Tibial nerve (tissue), 3 donors: ENCODE results near the gene KAT6B.

Experiments
- CTCF ChIP-seq, 5 experiments: fragments of 200-600 bp in 3 of 5; fragments of 450-650 bp in 2 of 5; sonication (generic) in 3 of 5; IDR thresholded peaks; one replicate each; pipeline ENCODE4 v1.5.1; 2016 to 2019; ENCODE audit warnings: antibody characterized with exemption in 5 of 5, mild to moderate bottlenecking in 3 of 5, moderate library complexity in 2 of 5
- POLR2A ChIP-seq, 2 donors: fragments of 450-650 bp; IDR thresholded peaks; one replicate each; pipeline ENCODE4 v1.6.1; 2017; ENCODE audit warnings: antibody characterized with exemption in 2 of 2, mild to moderate bottlenecking in 2 of 2, moderate library complexity in 2 of 2

GRCh38 chr10:75010373-75010772 is 184.0 kb downstream of the KAT6B start:
- no peak for TF ChIP-seq CTCF (IDR thresholded peaks at IDR 0.05)
- no peak for TF ChIP-seq POLR2A (IDR thresholded peaks at IDR 0.05)
